ENCODE results near the gene PLD1. TPM values are rescaled to one million over a fixed set of nuclear protein-coding genes. Genes with fewer than 3 reads are reported as not detected.

Gene PLD1
- total and polyA plus RNA-seq, 2 of the 8 experiments (the other 6 are each of a cell fraction or from before 2014, with no cell fraction given) = 1.2 to 2.6 TPM

GRCh38 chr3:171680726-171681411, 129.4 kb downstream of the PLD1 start:
- Histone ChIP-seq H2BK20ac (ENCODE audit: low read length) (no peak overlapping the region), H3K79me2 (ENCODE audit: control insufficient read depth in 1 of 2, insufficient read depth in 2 of 2, low read length in 2 of 2) (no peaks in the 10 kb centered on the region), H2AFZ (ENCODE audit: low read length) (no peak overlapping the region), H2BK120ac (replicated peaks; ENCODE audit: low read depth, low read length) (peak overlapping the region; percentile 78), H3K4ac (replicated peaks; ENCODE audit: insufficient read length, low read depth, low read length) (no peak overlapping the region), H2BK5ac (ENCODE audit: low read depth, low read length) (no peak overlapping the region), H3K9me3 (ENCODE audit: insufficient read depth in 2 of 2, low read depth in 1 of 2, low read length in 1 of 2) (no peaks in the 10 kb centered on the region), H3K27me3 (replicated peaks in 1 of 4; ENCODE audit: control insufficient read depth in 3 of 4, extremely low read depth in 1 of 4, insufficient read depth in 3 of 4, low read length in 3 of 4) (no peaks in the 10 kb centered on the region), H3K27ac (ENCODE audit: low read depth, low read length) (no peak overlapping the region), H2AK5ac (ENCODE audit: low read depth, low read length) (no peak overlapping the region), H3K4me2 (ENCODE audit: insufficient read depth in 1 of 2, low read depth in 2 of 2, low read length in 2 of 2) (no peak overlapping the region), H4K91ac (replicated peaks; ENCODE audit: insufficient read length, low read length) (no peak overlapping the region), H3K56ac (replicated peaks; ENCODE audit: insufficient read length, low read depth, low read length) (no peak overlapping the region), H3K14ac (ENCODE audit: insufficient read length) (no peak overlapping the region), H2BK12ac (ENCODE audit: low read depth, low read length) (no peak overlapping the region), H3K23ac (ENCODE audit: insufficient read length) (no peak overlapping the region), H3K36me3 (ENCODE audit: control insufficient read depth in 2 of 4, insufficient read depth in 4 of 4, low read length in 3 of 4) (no peaks in the 10 kb centered on the region), H3K4me1 (replicated peaks in 1 of 4; ENCODE audit: control insufficient read depth in 3 of 4, insufficient read depth in 4 of 4, low read length in 3 of 4) (no peaks in the 10 kb centered on the region), H3K9ac (replicated peaks in 1 of 4; ENCODE audit: extremely low read depth in 1 of 4, low read depth in 3 of 4, low read length in 3 of 4) (no peak overlapping the region), H3K18ac (ENCODE audit: extremely low read depth, low read length) (no peak overlapping the region), H3K79me1 (ENCODE audit: low read depth, low read length) (no peaks in the 10 kb centered on the region), H3K23me2 (ENCODE audit: low read depth, low read length) (no peaks in the 10 kb centered on the region), H2BK15ac (ENCODE audit: low read length) (no peak overlapping the region), H4K5ac (ENCODE audit: insufficient read length, low read depth, low read length) (no peak overlapping the region), H4K8ac (ENCODE audit: extremely low read depth, insufficient read depth, low read length) (no peak overlapping the region), H4K20me1 (replicated peaks in 1 of 2; ENCODE audit: control insufficient read depth in 1 of 2, insufficient read depth in 2 of 2, low read length in 2 of 2) (no peaks in the 10 kb centered on the region), H3K4me3 (ENCODE audit: extremely low read depth in 1 of 4, insufficient read depth in 2 of 4, low read depth in 3 of 4, low read length in 4 of 4) (no peak overlapping the region)
- FAIRE-seq (no peak), DNase-seq (ENCODE audit: low read depth in 1 of 2, low spot score in 2 of 2) (no peak)
- WGBS, 2 experiments (ENCODE audit: extremely low coverage in 1 of 2, insufficient coverage in 1 of 2, insufficient read length in 1 of 2, insufficient replicate concordance in 2 of 2, low coverage in 1 of 2, low lambda C conversion rate in 2 of 2, missing lambda C conversion rate in 1 of 2) = 94% methylated on average over 6 of the region's 6 CpGs; no CpG with 5 or more reads in 1 of the 2 experiments
- ChIA-PET POLR2A (ENCODE audit: partially characterized antibody) (no interaction called here), CTCF (ENCODE audit: partially characterized antibody) (interaction anchor here (0.9 to 1.3 kb wide), 3 partner anchors 149 to 664 kb away, joined by 3 to 4 read pairs (median 4); no protein-coding TSS in a partner anchor)
- TF ChIP-seq SRF (IDR thresholded peaks at IDR 0.05; ENCODE audit: low read depth, low read length) (no peak), EGR1 (IDR thresholded peaks at IDR 0.05; ENCODE audit: borderline replicate concordance, low read depth, low read length) (no peak), RXRA (IDR thresholded peaks at IDR 0.05; ENCODE audit: insufficient read depth, low read depth, low read length) (no peak), FOSL1 (IDR thresholded peaks at IDR 0.05; ENCODE audit: insufficient read depth, low read depth, low read length) (no peak), RNF2 (IDR thresholded peaks at IDR 0.05; ENCODE audit: borderline replicate concordance, low read depth, low read length, missing control alignments, poor library complexity, severe bottlenecking) (no peak), HDAC6 (IDR thresholded peaks at IDR 0.05; ENCODE audit: low read depth, low read length) (no peak), YY1 (IDR thresholded peaks at IDR 0.05; ENCODE audit: low read depth, low read length) (no peak)
- TF ChIP-seq, protein P1, sequence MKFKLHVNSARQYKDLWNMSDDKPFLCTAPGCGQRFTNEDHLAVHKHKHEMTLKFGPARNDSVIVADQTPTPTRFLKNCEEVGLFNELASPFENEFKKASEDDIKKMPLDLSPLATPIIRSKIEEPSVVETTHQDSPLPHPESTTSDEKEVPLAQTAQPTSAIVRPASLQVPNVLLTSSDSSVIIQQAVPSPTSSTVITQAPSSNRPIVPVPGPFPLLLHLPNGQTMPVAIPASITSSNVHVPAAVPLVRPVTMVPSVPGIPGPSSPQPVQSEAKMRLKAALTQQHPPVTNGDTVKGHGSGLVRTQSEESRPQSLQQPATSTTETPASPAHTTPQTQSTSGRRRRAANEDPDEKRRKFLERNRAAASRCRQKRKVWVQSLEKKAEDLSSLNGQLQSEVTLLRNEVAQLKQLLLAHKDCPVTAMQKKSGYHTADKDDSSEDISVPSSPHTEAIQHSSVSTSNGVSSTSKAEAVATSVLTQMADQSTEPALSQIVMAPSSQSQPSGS (IDR thresholded peaks at IDR 0.05; ENCODE audit: low read length) = no peak

Data from H1 (cell line).